Tibial artery (tissue), 4 donors: ENCODE results near the gene GPR55.

Experiments
- DNase-seq, 2 donors: peaks; one replicate each; pipeline ENCODE4 v3.0.0-alpha.2; 2019
- H3K27ac ChIP-seq, 2 donors: fragments of 200-600 bp; sonication (generic) in 1 of 2; 1 replicate in 1 of 2; 2 replicates in 1 of 2; pipeline ENCODE4 v1.5.1; 2018 to 2019; ENCODE audit warnings: mild to moderate bottlenecking in 1 of 2
- H3K27me3 ChIP-seq, 2 donors: fragments of 200-600 bp; sonication (generic) in 1 of 2; one replicate each; pipeline versions ENCODE4 v1.5.1 to v1.6.0; 2016 to 2019
- H3K36me3 ChIP-seq, 3 donors: fragments of 200-600 bp; sonication (generic) in 2 of 3; one replicate each; pipeline ENCODE4 v1.5.1; 2016 to 2019; ENCODE audit warnings: mild to moderate bottlenecking in 2 of 3
- H3K4me1 ChIP-seq, 4 donors: fragments of 200-600 bp; sonication (generic) in 2 of 4; 1 replicate in 3 of 4; 2 replicates in 1 of 4; pipeline ENCODE4 v1.5.1; 2016 to 2019
- H3K4me3 ChIP-seq, 2 donors: fragments of 200-600 bp; sonication (generic) in 1 of 2; 1 replicate in 1 of 2; 2 replicates in 1 of 2; pipeline ENCODE4 v1.5.1; 2018 to 2019; ENCODE audit warnings: mild to moderate bottlenecking in 2 of 2
- H3K9me3 ChIP-seq, 3 donors: fragments of 200-600 bp; sonication (generic) in 1 of 3; one replicate each; pipeline ENCODE4 v1.5.1; 2016 to 2019
- intact Hi-C: fragments of 100-400 bp; cut with DNase I; formaldehyde crosslinking; loops from one replicate; pipeline ENCODE4 v1.15.0; 2023; ENCODE audit warnings: low total_unique reads
- TF ChIP-seq, protein P1 (sequence below), 2 experiments: fragments of 200-600 bp in 1 of 2; fragments of 450-650 bp in 1 of 2; IDR thresholded peaks; one replicate each; pipeline ENCODE4 v1.5.1; 2017 to 2019; ENCODE audit warnings: antibody characterized with exemption in 2 of 2, mild to moderate bottlenecking in 1 of 2, moderate library complexity in 1 of 2

Gene GPR55

DNA sequence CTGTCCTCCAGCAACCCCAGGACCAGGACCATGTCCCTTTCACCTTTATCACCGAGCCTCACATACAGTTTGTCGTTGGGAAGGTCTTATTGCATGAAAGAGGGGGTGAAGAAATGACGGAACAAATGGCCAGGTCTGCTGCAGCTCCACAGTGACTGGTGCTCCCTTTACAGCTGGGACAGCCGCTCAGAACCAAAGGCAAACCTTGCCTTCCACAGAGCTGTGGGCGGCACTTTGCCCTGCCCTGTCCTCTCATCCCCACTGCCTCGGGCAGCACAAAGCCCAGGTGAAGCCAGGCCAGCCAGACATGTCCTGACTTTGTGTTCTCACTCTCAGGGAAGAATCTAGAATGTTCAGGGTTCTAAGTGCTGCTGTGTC is 961 bp downstream of the GPR55 start:
- Histone ChIP-seq H3K36me3 (no peaks in the 10 kb centered on the region), H3K4me1 (no peaks in the 10 kb centered on the region), H3K27ac (no peak overlapping the region), H3K27me3 (peaks cover 0 to 7% of the 10 kb centered on the region in 2 donors), H3K4me3 (no peak overlapping the region), H3K9me3 (no peaks in the 10 kb centered on the region)
- TF ChIP-seq, protein P1, sequence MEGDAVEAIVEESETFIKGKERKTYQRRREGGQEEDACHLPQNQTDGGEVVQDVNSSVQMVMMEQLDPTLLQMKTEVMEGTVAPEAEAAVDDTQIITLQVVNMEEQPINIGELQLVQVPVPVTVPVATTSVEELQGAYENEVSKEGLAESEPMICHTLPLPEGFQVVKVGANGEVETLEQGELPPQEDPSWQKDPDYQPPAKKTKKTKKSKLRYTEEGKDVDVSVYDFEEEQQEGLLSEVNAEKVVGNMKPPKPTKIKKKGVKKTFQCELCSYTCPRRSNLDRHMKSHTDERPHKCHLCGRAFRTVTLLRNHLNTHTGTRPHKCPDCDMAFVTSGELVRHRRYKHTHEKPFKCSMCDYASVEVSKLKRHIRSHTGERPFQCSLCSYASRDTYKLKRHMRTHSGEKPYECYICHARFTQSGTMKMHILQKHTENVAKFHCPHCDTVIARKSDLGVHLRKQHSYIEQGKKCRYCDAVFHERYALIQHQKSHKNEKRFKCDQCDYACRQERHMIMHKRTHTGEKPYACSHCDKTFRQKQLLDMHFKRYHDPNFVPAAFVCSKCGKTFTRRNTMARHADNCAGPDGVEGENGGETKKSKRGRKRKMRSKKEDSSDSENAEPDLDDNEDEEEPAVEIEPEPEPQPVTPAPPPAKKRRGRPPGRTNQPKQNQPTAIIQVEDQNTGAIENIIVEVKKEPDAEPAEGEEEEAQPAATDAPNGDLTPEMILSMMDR (IDR thresholded peaks at IDR 0.05) = no peak
- intact Hi-C loops = no loop called here
- DNase-seq = peak in 1 of 2 donors; percentile 27

DNA sequence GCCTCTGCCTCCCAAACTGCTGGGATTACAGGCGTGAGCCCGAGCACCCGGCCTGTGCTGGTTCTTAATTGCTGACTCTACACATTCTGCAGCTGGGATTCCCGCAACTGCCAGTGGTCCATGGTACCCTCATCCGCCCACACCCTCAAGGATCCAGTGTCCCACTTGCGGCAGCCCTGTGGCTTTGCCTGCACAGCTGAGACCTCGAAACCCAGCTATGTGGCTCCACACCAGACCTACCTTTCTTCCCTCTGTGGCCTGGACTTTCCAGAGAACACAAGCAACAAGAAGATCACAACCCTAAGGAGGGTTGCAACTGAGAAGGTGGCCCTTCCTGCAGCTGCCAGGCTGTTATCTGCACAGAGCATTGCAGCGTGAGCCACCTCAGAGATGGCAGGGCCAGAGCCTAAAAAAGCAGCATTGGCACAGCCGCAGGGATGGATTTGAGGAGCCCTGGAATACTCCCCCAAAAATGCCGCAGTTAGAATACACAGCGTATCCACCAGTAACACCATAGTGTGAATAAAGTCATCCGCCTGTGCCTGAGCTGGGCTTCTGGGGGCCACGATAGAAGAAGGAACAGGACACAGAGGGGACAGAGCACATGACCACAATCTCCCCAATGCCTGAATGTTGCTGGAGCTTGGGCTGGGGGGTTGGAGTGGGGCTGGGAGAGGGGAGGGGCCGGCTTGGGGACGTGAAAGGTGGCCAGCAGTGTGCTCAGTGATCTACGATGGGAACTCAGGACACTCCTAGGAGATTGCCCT is 1.9 kb downstream of the GPR55 start:
- intact Hi-C loops = no loop called here
- H3K4me3 ChIP-seq = no peak overlapping the region
- no peaks in the 10 kb centered on the region for H3K4me1 ChIP-seq
- no peaks in the 10 kb centered on the region for H3K9me3 ChIP-seq
- no peaks in the 10 kb centered on the region for H3K36me3 ChIP-seq
- TF ChIP-seq, protein P1 (IDR thresholded peaks at IDR 0.05) = no peak
- no peak overlapping the region for H3K27ac ChIP-seq
- peak in 1 of 2 donors; percentile 27 for DNase-seq
- H3K27me3 ChIP-seq = peaks cover 0 to 7% of the 10 kb centered on the region in 2 donors

- TF ChIP-seq, protein P1 (IDR thresholded peaks at IDR 0.05) = no peak
- Histone ChIP-seq H3K9me3 (no peaks in the 10 kb centered on the region), H3K36me3 (no peaks in the 10 kb centered on the region), H3K4me3 (no peak overlapping the region), H3K4me1 (no peaks in the 10 kb centered on the region), H3K27ac (no peak overlapping the region), H3K27me3 (peaks cover 0 to 7% of the 10 kb centered on the region in 2 donors)
- intact Hi-C loops = no loop called here
- peak in 1 of 2 donors; percentile 15 for DNase-seq
Measured at GRCh38 chr2:230921806-230922595, 3.0 kb downstream of the GPR55 start.

GRCh38 chr2:230920167-230920566 is 4.9 kb downstream of the GPR55 start:
- intact Hi-C loops = no loop called here
- Histone ChIP-seq H3K4me1 (no peaks in the 10 kb centered on the region), H3K36me3 (no peaks in the 10 kb centered on the region), H3K27me3 (peaks cover 0 to 8% of the 10 kb centered on the region in 2 donors), H3K27ac (no peak overlapping the region), H3K9me3 (no peaks in the 10 kb centered on the region), H3K4me3 (no peak overlapping the region)
- DNase-seq = no peak
- TF ChIP-seq, protein P1 (IDR thresholded peaks at IDR 0.05) = no peak

DNA sequence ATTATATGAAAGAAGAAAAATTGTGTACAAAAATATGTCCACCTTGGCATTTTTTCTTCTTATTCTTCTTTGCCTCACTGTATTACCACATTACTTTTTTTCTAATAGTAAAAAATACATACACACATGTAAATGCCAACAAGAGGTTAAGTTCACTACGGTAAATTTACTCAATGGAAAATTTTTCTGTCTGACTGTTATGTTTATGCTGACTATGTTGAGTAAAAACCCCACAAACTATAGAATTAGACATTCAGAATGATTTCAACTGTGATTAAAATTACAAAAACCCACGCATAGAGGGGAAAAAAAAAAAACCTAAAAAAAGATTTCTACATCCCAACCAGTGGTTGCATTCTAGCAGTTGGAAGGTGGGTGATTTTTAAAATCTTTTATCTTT is 5.4 kb downstream of the GPR55 start:
- TF ChIP-seq, protein P1 (IDR thresholded peaks at IDR 0.05) = no peak

More for the DNA sequence above, 5.4 kb downstream of the GPR55 start:
- Histone ChIP-seq H3K36me3 (no peaks in the 10 kb centered on the region), H3K9me3 (no peaks in the 10 kb centered on the region), H3K4me3 (no peak overlapping the region), H3K27ac (no peak overlapping the region), H3K4me1 (no peaks in the 10 kb centered on the region), H3K27me3 (peaks cover 0 to 11% of the 10 kb centered on the region in 2 donors)
- intact Hi-C loops = no loop called here
- DNase-seq = no peak
